OCI-LY7 (cell line): ENCODE measurements around the gene KLHDC9.

Experiments used
- CTCF ChIP-seq: fragments of 200-600 bp; sonication (generic); conservative IDR thresholded peaks from 2 replicates; pipeline ENCODE4 v1.5.1; 2014; ENCODE audit warnings: mild to moderate bottlenecking, antibody characterized with exemption, low read length, moderate library complexity, mixed read lengths
- EZH2phosphoT487 ChIP-seq: fragments of 200-600 bp; sonication (generic); IDR thresholded peaks from 2 replicates; pipeline ENCODE4 v1.6.1; 2018; ENCODE audit warnings: low read depth, borderline replicate concordance, mild to moderate bottlenecking, mixed run types, antibody characterized with exemption, low read length, moderate library complexity, mixed read lengths

- TF ChIP-seq CTCF (no peak), EZH2phosphoT487 (no peak)
Measured at GRCh38 chr1:161091796-161092507, 6.2 kb upstream of the KLHDC9 start.
